Measurements from ENCODE around the gene OSBP2.

Gene OSBP2

DNA sequence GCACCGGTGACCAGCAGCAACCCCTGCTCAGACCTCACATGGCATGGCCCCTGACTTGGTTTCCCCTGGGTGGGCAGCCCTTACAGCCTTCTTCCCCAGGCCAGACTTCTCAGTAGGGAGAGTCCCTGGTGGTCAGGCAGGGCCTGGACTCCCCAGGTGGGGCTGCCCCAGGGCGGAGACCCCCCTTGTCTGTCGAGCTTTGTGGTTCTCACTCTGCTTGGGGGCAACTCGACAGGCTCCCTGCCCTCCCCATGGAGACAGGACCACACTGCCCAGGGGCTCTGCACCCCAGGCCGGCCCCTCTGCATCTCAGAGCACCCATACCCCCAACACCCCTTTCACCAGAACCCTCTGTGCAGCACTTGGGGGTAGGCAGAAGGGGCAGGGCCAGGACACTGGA, 186.2 kb downstream of the OSBP2 start:
- DNase-seq (no peak), ATAC-seq (replicated peaks) (no peak)
- peaks cover 0 to 8% of the 10 kb centered on the region in 2 donors for H3K27me3 Mint-ChIP-seq
- no peaks in the 10 kb centered on the region for H3K4me1 Mint-ChIP-seq (ENCODE audit: low read depth in 2 of 2)
- H3K36me3 Mint-ChIP-seq (ENCODE audit: insufficient read depth), result no peaks in the 10 kb centered on the region
- no peak overlapping the region for H3K4me3 Mint-ChIP-seq
- no peak overlapping the region for H3K27ac Mint-ChIP-seq
- no peaks in the 10 kb centered on the region for H3K9me3 Mint-ChIP-seq

GRCh38 chr22:30881361-30882183, 186.9 kb downstream of the OSBP2 start:
- Mint-ChIP-seq H3K27me3 (peaks cover 0 to 8% of the 10 kb centered on the region in 2 donors), H3K4me3 (no peak overlapping the region), H3K4me1 (ENCODE audit: low read depth in 2 of 2) (no peaks in the 10 kb centered on the region), H3K36me3 (ENCODE audit: insufficient read depth) (no peaks in the 10 kb centered on the region), H3K9me3 (no peaks in the 10 kb centered on the region), H3K27ac (no peak overlapping the region)
- DNase-seq (no peak), ATAC-seq (replicated peaks) (no peak)

DNA sequence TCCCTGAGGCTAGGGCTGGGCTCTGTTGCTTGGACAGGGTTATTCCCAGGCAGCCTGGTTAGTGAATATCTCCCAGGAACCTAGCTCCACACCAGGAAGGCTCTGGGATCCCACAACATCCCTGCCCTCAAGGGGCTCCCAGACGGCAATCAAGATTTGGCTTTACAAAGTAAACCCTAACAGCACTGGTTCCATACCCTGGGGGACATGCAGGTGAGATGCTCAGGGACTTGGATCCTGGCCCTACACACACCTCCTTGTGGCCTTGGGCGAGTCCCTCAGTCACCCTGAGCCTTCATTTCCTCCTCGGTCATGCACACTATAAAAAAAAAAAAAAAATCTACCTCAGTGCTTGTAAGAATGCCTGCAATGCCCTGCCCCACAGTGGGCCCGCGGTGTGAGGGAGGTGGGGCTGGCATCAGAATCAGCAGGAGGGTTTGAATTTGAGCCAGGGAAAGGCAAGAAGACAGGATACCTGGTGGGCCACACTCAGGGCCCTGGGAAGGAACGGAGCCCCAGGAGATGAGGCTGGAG, 187.6 kb downstream of the OSBP2 start:
- Mint-ChIP-seq H3K36me3 (ENCODE audit: insufficient read depth) (no peaks in the 10 kb centered on the region), H3K27me3 (peaks cover 0 to 8% of the 10 kb centered on the region in 2 donors), H3K9me3 (no peaks in the 10 kb centered on the region), H3K4me3 (no peak overlapping the region), H3K27ac (no peak overlapping the region), H3K4me1 (ENCODE audit: low read depth in 2 of 2) (no peaks in the 10 kb centered on the region)
- DNase-seq, result no peak
- ATAC-seq (replicated peaks), result no peak

DNA sequence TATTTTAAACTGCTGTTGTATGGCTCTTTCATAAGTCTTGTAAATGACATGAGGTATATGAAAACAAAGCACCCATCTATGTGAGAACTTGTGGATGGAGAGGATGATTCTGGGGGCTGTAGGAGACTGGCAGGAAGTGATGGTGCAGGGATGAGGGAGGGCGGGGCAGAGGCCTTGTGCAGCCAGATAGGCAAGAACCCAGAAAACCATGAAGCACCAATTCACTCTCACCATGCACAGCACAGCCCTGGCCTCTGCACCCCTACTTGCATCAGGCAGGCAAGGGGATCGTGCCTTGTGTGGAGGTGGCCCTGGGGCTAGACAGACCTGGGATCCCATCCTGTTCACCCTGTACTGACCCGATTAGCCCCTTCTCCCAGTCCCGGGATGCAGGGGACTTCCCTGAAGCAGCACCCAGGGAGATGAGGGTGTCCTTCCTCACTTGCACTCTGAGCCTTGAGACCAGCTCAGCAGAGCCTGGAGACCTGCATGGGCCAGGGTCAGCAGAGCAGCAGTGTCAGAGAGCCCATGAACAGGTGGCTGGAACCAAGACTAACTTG, 188.4 kb downstream of the OSBP2 start:
- no peak overlapping the region for H3K4me3 Mint-ChIP-seq
- H3K9me3 Mint-ChIP-seq, result no peaks in the 10 kb centered on the region
- no peaks in the 10 kb centered on the region for H3K4me1 Mint-ChIP-seq (ENCODE audit: low read depth in 2 of 2)

GRCh38 chr22:30883586-30884145, 189.0 kb downstream of the OSBP2 start:
- Mint-ChIP-seq H3K27ac (no peak overlapping the region), H3K9me3 (no peaks in the 10 kb centered on the region), H3K27me3 (peaks cover 0 to under 1% of the 10 kb centered on the region in 2 donors), H3K4me3 (no peak overlapping the region), H3K4me1 (ENCODE audit: low read depth in 2 of 2) (no peaks in the 10 kb centered on the region), H3K36me3 (ENCODE audit: insufficient read depth) (no peaks in the 10 kb centered on the region)
- ATAC-seq (replicated peaks) (no peak), DNase-seq (no peak)

More for the DNA sequence above, 188.4 kb downstream of the OSBP2 start:
- peaks cover 0 to 7% of the 10 kb centered on the region in 2 donors for H3K27me3 Mint-ChIP-seq
- no peak overlapping the region for H3K27ac Mint-ChIP-seq
- no peak for ATAC-seq (replicated peaks)
- no peak for DNase-seq
- no peaks in the 10 kb centered on the region for H3K36me3 Mint-ChIP-seq (ENCODE audit: insufficient read depth)

DNA sequence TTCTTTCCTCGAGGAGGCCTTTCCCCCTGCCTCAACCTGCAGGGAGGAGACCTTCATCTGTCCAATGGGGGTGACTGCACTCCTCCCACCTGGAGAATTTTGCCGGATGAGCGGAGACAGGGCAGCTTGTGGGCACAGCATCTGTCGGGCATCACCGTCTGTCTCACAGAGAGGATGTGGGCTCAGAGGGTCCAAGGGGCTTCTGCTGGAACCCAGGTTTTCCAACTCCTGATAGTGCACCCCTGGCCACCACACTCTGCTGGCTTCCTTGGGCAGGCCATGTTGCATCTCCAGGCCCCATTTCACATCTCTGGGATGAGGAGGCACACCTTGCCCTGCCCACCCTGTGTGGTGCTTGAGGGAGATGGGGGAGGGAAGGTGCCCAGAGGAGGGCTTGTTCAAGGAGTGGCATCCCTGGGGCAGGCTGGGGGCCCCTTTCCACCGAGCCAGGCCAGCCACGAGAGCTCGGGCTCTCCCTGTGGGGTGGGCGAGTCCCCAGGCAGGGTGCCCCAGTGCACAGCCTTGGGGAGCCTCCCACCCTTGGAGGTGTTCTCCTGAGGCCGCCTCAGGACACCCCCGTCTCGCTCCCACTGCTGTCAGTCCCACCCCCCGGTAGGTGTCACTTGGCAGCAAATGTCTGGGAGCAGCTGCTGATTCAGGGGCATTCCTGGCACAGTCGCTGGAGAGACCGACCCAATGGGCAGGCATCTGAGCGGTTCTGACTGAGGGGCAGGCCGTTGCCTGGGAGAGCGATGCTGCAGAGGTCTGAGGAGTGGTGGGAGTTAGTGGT, 189.7 kb downstream of the OSBP2 start:
- no peak overlapping the region for H3K4me3 Mint-ChIP-seq
- H3K36me3 Mint-ChIP-seq (ENCODE audit: insufficient read depth), result no peaks in the 10 kb centered on the region
- no peaks in the 10 kb centered on the region for H3K4me1 Mint-ChIP-seq (ENCODE audit: low read depth in 2 of 2)
- no peak for DNase-seq
- no peaks in the 10 kb centered on the region for H3K9me3 Mint-ChIP-seq
- no peaks in the 10 kb centered on the region for H3K27me3 Mint-ChIP-seq
- no peak for ATAC-seq (replicated peaks)
- no peak overlapping the region for H3K27ac Mint-ChIP-seq

DNA sequence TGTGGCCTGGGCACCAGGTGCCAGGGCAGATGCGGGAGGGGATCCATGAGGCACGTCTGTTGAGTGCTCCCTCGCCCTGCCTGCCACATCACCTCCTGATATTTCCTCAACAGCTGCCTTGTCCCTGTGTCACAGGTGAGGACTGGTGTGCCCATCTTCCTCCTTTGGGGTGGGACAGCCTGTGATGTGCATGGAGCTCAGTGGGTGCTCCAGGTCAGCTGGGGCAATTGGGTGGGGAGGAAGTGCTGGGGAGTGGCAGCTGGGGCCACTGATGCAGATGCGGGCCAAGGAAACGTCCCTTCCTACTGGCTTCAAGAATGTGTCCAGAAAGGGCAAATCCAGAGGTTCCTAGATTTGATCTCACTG, 190.3 kb downstream of the OSBP2 start:
- no peaks in the 10 kb centered on the region for H3K4me1 Mint-ChIP-seq (ENCODE audit: low read depth in 2 of 2)
- no peaks in the 10 kb centered on the region for H3K36me3 Mint-ChIP-seq (ENCODE audit: insufficient read depth)
- DNase-seq, result no peak
- no peak for ATAC-seq (replicated peaks)
- H3K27me3 Mint-ChIP-seq, result no peaks in the 10 kb centered on the region
- H3K27ac Mint-ChIP-seq, result no peak overlapping the region
- H3K9me3 Mint-ChIP-seq, result no peaks in the 10 kb centered on the region
- H3K4me3 Mint-ChIP-seq, result no peak overlapping the region

DNA sequence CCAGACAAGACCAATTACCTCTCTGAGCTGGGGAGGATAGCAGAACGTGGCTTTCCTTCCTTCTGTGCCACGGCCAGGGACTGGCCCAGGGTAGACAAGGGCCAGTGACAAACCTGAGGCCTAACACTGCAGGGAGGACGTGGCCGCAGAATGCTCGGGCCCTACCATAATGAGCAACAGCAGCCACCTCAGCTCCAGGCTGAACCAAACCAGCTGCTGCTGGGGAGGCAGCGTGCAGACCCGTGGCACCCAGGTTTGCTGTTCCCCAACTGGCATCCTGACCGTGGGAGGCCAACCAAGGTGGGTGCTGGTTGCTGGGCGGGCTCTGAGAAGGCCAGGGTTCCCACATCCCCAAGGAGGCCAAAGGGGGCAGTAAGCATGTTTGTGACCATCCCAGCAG, 190.9 kb downstream of the OSBP2 start:
- Mint-ChIP-seq H3K4me1 (ENCODE audit: low read depth in 2 of 2) (peaks cover 0 to under 1% of the 10 kb centered on the region in 2 donors), H3K27me3 (no peaks in the 10 kb centered on the region), H3K36me3 (ENCODE audit: insufficient read depth) (no peaks in the 10 kb centered on the region), H3K27ac (no peak overlapping the region), H3K4me3 (no peak overlapping the region), H3K9me3 (no peaks in the 10 kb centered on the region)
- ATAC-seq (replicated peaks), result no peak
- DNase-seq, result no peak

GRCh38 chr22:30887453-30887852, 192.8 kb downstream of the OSBP2 start:
- H3K36me3 Mint-ChIP-seq (ENCODE audit: insufficient read depth), result no peaks in the 10 kb centered on the region
- no peaks in the 10 kb centered on the region for H3K9me3 Mint-ChIP-seq
- no peak overlapping the region for H3K4me3 Mint-ChIP-seq
- H3K4me1 Mint-ChIP-seq (ENCODE audit: low read depth in 2 of 2), result peaks cover 0 to 5% of the 10 kb centered on the region in 2 donors
- no peak for ATAC-seq (replicated peaks)
- H3K27me3 Mint-ChIP-seq, result no peaks in the 10 kb centered on the region
- H3K27ac Mint-ChIP-seq, result no peak overlapping the region
- DNase-seq, result no peak

DNA sequence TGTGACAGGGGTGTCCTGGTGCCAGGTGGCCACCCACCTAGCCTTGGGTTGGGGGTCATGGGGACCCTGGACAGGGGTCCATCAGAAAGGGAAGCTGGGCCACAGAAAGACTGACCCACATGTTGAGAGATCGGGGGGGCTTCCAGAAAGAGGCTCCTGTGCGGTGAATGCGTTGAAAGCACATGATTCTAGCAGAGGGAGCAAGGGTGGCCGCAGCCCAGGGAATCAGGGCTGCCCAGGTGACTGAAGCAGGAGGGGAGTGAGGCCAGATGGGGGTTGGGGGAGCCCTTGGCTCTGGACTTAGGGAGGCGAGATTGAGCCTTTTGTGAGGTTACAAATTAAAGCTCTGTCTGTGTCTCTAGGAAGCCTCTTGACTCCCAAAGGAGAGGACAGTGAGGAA, 193.2 kb downstream of the OSBP2 start:
- DNase-seq (no peak), ATAC-seq (replicated peaks) (no peak)
- no peaks in the 10 kb centered on the region for H3K9me3 Mint-ChIP-seq
- peaks cover 0 to 5% of the 10 kb centered on the region in 2 donors for H3K4me1 Mint-ChIP-seq (ENCODE audit: low read depth in 2 of 2)
- no peak overlapping the region for H3K27ac Mint-ChIP-seq
- no peaks in the 10 kb centered on the region for H3K36me3 Mint-ChIP-seq (ENCODE audit: insufficient read depth)
- H3K27me3 Mint-ChIP-seq, result no peaks in the 10 kb centered on the region
- H3K4me3 Mint-ChIP-seq, result no peak overlapping the region

DNA sequence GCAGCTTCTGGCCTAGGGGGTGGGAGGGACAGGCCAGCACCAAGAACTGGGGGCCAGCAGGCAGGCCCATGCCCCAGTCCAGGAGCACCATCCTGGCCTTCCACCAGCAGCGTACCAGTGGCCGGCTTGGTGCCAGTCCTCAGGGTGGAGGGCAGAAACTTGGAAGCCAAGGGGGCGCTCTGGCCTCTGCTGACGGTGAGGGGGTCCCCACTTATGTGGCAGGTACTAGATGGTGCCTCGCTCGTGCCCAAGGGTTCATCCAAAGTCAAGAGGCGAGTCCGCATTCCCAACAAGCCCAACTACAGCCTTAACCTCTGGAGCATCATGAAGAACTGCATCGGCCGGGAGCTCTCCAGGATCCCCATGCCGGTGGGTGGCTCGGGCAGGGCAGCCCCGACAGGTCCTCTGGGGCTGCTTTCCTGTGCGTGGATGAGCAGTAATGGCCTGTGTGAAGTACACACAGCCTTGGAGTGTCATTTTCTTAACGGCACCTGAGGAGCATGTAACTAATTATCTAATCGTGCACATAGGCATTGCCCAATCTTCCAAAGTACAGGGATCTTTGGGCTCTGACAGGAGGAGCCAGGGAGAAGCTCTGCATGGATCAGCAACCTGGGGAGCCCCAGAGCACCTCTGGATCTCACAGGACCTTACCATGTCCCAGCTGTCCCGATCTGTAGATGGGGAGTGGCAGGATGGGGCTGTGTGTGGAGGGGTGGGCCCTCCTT, 194.8 kb downstream of the OSBP2 start:
- Mint-ChIP-seq H3K9me3 (no peaks in the 10 kb centered on the region), H3K27ac (peak overlapping the region in 1 of 2 donors; percentile 76), H3K27me3 (no peaks in the 10 kb centered on the region), H3K4me3 (no peak overlapping the region), H3K4me1 (ENCODE audit: low read depth in 2 of 2) (peaks cover 4 to 13% of the 10 kb centered on the region in 2 donors), H3K36me3 (ENCODE audit: insufficient read depth) (no peaks in the 10 kb centered on the region)
- DNase-seq (no peak), ATAC-seq (replicated peaks) (no peak)

DNA sequence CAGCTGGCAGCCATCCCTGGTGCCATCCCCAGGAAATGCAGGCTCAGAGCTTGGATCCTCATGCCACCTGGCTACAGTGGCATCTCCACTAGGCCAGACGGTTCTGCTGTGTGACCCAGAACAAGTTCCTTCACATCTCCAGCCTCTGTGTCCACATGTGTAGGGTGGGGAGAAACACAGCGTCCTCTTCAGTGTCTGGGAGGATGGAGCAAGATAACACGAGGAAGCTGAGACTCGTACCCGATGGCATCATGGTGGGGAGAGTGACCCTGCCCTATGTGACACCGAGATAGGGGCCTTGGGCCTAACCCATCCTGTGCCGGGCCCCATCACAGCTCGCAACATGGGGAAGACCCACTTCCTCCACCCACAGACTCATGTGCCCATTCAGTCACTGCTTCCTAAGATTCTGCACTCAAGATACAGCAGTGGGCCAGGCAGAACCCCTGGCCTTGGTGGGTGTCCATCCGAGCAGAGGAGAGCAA, 195.4 kb downstream of the OSBP2 start:
- DNase-seq, result no peak
- Mint-ChIP-seq H3K4me1 (ENCODE audit: low read depth in 2 of 2) (peaks cover 4 to 13% of the 10 kb centered on the region in 2 donors), H3K36me3 (ENCODE audit: insufficient read depth) (no peaks in the 10 kb centered on the region), H3K27me3 (no peaks in the 10 kb centered on the region), H3K27ac (no peak overlapping the region), H3K9me3 (no peaks in the 10 kb centered on the region), H3K4me3 (no peak overlapping the region)
- ATAC-seq (replicated peaks), result no peak

All from effector memory CD8-positive, alpha-beta T cell (primary cell).